Heart left ventricle (tissue), 13 donors: ENCODE data around the gene KSR2.

ENCODE experiments used
- POLR2A ChIP-seq, 2 donors: fragments of 450-650 bp; IDR thresholded peaks; one replicate each; pipeline ENCODE4 v1.6.1; 2017; ENCODE audit warnings: antibody characterized with exemption in 2 of 2, mild to moderate bottlenecking in 2 of 2, moderate library complexity in 2 of 2
- TF ChIP-seq, protein P1 (sequence below), 12 donors: fragments of 200-600 bp; sonication (generic) in 4 of 12; IDR thresholded peaks; one replicate each; pipeline versions ENCODE4 v1.5.0 to v1.8.0; 2018 to 2022; ENCODE audit warnings: antibody characterized with exemption in 12 of 12, mild to moderate bottlenecking in 5 of 12
- donor health status: ischemic (EF 13 %, LVEDD 7.1; RV severe dilation, severe dysfunction).
- donor health status: DM: no; HTN: yes; CAD: no.
- donor health status: DM: no; HTN: no; CAD: no.
- donor health status: ischemic (EF 25% LVEDD 6.9; RV normal size, moderate dysfunction).
- donor health status: ischemic (EF 25% LVEDD 5.7; RV mildly dilated, moderate dysfunction).
- donor health status: ischemic (EF 35%, LVEDD 5.7; RV mildly dilated, moderate dysfunction).
- donor health status: nonischemic (EF 11% LVEDD 7.7; RV severe dilation, severe dysfunction).
- donor health status: DM: yes; HTN: yes; CAD: no.
- donor health status: PGD.
- donor health status: ischemic (EF 29% LVEDD 5.4; RV normal size, mild dysfunction).
- donor health status: nonischemic (EF 23%, LVEDD 6.1; RV moderate dilation, normal function).

DNA sequence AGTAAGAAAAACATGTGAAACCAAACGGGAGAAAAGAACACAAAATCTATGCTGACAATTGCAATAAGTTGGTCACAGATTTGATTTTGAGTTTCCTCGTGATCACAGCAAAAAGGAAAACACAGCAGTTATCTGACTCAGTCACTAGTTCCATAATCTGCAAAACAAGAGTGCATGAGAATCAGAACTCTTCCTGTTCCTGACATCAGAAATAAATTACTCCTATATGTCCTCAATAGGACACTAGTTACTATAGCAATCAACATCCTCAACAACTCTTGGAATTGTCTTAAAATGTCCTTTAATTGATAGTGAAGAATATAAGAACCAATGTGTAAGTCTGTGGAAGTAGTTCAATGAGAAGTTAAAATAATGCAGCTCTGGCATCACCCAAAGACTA, 339.3 kb downstream of the KSR2 start:
- TF ChIP-seq POLR2A (IDR thresholded peaks at IDR 0.05): no peak
- TF ChIP-seq, protein P1, sequence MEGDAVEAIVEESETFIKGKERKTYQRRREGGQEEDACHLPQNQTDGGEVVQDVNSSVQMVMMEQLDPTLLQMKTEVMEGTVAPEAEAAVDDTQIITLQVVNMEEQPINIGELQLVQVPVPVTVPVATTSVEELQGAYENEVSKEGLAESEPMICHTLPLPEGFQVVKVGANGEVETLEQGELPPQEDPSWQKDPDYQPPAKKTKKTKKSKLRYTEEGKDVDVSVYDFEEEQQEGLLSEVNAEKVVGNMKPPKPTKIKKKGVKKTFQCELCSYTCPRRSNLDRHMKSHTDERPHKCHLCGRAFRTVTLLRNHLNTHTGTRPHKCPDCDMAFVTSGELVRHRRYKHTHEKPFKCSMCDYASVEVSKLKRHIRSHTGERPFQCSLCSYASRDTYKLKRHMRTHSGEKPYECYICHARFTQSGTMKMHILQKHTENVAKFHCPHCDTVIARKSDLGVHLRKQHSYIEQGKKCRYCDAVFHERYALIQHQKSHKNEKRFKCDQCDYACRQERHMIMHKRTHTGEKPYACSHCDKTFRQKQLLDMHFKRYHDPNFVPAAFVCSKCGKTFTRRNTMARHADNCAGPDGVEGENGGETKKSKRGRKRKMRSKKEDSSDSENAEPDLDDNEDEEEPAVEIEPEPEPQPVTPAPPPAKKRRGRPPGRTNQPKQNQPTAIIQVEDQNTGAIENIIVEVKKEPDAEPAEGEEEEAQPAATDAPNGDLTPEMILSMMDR (IDR thresholded peaks at IDR 0.05): no peak
